HG02623 (cell line): ENCODE measurements around the gene MAPK7.

Experiments used
- ATAC-seq: cut with Tn5 transposase; IDR thresholded peaks from one replicate; pipeline ENCODE4 v1.9.1; 2021; ENCODE audit warnings: moderate library complexity; ENCODE audit not compliant: unreplicated experiment

Gene MAPK7

DNA sequence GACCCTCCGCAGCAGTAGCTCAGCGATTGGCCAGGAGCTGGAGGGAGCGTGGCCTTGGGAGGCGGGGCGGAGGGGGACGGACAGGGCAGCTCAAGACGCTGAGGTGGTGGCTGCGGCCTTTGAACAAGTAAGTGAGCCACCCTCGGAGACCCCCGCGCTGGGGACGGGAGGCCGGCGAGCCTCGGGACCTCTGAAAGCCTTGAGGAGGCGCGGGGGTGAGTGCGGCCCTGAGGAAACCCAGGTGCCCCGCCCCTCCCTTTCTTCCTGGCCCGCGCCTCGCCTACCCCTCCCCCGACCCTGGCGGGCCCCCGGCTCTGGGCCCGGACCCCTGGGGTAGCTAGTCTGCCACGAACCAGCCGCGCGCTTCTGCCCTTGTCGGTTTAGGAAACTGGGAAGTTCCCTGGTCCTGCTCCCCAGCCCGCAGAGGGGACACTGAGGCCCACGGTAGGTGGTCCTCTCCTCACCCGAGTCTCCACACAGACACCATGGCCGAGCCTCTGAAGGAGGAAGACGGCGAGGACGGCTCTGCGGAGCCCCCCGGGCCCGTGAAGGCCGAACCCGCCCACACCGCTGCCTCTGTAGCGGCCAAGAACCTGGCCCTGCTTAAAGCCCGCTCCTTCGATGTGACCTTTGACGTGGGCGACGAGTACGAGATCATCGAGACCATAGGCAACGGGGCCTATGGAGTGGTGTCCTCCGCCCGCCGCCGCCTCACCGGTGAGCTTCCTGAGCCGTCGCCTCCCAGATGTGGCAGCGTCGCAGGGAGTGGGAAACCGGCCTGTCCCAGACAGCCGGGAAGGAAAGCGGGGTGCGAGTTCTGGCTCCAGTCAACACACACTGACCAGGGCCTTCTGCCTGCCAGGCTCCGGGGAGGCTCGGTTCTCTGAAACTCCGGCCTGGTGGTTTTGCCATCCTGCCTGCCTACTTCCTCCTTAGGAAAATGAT lies at the start of gene MAPK7:
MAPK7 (plus strand) TSS at position 83 of the 945 bp plus-strand sequence; CDS start at position 486, 403 bp downstream.
- peak; percentile 9 for ATAC-seq

DNA sequence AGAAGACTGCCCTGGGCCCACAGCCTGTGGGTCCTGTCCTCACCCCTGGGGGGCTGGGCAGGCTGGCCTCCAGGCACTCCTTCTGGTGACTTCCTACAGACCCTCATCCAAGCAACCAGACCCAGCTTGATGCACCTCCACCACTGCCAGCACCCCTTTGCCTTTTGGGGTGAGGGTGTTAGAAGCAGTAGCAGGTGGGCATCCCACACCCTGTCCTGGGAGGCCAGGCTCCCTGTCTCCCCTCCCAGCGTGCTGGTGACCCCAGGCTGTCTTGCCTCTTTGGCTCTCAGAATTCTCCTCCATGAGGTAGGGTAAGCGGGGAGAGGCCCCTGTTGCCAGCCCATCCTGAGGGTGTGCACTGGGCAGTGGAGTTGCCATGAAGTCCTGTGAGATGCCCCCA lies 49.2 kb upstream of the MAPK7 start:
- no peak for ATAC-seq

DNA sequence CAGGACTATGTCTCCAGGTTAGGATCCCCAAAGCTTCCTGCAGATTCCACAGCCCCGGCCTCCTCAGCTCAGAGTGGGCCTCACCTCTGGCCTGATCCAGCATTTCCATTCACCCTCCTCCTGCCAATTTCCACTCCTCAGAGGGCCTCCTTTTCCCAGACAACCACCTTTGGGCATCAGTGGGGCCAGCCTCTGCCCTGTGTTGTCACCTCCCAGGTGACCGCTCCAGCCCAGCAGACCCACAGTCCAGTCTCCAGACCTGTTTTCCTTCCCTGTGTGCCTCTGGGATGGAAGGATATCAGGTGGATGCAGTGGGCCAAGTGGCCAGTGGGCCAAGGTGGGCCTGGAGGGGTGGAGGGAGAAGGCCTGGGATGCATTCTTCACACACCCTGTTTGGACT lies 48.5 kb upstream of the MAPK7 start:
- no peak for ATAC-seq

DNA sequence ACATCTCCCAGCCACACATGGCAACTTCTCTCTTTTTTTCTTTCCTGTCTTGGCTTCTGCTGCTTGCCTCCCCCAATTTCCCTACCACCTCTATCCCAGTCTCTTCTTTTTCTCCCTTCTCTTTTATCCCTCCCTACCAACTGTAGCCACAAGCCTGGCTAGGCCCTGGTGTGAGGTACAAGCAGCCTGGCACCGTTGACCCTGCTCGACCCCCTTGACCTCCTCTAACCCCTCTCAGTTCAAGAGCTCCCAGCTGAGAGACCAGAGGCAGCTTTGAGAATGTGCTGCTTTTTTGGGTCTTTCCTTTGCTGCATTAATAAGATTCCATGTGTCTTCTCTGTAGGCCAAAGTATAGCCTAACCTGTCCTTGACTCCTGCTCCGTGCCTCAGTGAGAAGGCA lies 48.0 kb upstream of the MAPK7 start:
- no peak for ATAC-seq

GRCh38 chr17:19331134-19331533 lies 47.2 kb upstream of the MAPK7 start:
- no peak for ATAC-seq

DNA sequence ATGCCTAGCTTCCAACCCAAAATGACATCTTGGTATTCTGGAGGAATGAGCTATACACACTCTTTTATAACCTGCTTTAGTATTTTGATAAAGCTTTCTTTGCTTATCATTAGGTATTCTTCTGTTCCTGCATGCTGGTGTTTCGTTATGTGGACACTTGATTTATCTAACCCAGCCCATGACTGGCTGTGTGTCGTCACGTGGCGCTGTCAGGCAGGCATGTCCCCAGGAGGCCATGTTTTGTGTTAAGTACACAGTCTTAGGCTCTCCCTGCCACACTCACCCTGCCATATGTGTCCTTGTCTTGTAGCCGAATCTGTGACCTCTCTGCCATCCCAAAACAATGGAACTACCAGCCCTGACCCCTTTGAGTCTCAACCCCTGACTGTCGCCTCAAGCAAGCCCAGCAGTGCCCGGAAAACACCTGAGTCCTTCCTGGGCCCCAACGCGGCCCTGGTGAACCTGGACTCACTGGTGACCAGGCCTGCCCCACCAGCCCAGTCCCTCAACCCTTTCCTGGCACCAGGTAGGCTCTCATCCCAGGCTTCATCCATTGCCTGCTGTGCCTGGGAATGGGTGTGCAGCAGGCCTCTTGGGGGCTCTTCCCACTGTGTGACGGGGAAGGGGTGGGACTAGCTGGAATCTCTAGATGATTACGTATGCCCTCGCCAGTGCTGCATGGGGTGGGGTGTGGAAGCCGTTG lies 46.6 kb upstream of the MAPK7 start:
- ATAC-seq: no peak

GRCh38 chr17:19332371-19333131 lies 45.7 kb upstream of the MAPK7 start:
- no peak for ATAC-seq

DNA sequence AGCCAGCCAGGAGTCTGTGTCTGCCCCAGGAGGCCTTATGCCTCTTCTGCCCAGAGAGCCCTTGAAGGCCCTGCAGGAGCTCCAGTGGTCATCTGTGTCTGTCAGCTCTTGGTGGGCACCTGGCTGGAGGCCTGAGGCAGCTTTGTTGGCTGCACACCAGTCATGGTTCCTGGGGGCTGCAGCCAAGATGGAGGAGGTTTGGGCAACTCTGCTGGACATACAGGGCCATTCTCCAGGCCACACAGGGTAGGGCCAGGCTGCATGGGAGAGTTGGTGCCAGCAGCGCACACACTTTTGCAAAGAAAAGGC lies 45.2 kb upstream of the MAPK7 start:
- ATAC-seq: no peak

DNA sequence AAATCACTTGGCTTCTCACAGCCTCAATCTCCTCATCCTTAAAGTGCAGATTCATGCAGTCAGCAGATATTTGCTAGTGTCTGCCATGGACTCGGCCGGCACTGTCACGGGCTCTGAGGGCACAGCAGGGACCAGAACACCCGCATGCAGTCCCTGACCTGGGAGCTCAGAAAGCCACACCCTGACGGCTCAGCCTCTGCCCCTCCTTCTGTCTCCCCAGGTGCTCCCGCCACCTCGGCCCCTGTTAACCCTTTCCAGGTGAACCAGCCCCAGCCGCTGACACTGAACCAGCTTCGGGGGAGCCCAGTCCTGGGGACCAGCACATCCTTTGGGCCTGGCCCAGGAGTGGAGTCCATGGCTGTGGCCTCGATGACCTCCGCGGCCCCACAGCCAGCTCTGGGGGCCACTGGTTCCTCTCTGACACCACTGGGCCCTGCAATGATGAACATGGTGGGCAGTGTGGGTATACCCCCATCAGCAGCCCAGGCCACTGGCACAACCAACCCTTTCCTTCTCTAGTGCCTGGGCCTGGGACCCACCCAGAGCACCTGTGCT lies 44.5 kb upstream of the MAPK7 start:
- no peak for ATAC-seq

DNA sequence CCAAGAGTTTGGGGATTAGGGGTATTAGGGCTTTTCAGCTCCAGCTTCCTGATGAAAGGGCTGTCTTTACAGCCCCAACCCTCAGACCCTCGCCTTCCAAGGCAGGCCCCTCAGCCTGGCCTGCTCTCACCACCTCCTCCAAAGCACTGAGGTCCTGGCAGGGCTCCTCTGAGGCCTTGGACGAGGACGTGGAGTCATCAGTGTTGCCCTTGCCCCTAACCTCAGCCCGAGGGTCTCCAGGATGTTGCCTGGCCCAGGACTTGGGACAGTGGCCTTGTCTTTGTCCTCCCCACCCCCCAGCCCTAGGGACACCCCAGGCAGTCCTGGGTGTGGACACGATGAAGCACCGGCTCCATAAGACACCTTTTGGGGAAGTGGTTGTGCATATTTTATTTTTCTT lies 44.0 kb upstream of the MAPK7 start:
- ATAC-seq: no peak

DNA sequence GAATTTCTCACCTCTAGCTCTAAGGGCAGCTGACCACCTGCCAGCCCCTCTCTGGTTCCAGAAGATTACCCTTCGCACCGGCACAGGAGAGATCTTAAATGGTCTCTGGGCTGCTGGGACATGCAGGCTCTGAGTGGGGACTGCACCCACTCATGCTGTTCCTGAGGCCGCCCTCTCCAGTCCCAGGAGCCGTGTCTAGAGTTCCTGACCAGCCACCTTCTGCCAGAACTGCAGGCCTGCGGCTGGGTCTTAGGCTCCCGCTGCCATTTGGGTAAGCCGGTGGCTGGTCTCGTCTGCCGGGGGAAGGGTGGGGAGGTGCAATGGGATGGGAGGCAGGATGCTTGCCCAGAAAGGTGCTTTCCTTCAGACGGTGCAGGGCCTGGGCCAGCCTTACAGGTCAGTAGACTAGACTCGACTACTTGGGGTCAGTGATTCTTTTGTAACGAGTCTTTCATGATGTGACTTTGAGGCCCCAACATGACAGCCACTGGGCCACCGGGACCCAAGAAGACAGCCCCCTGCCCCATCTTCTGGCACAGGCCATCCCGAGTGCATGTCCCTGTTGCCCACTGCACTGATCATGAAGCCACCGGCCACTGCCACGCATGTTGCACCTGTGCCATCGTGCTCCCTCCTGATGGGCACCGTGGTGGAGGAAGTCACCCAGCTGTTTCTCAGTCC lies 42.2 kb upstream of the MAPK7 start:
- no peak for ATAC-seq

DNA sequence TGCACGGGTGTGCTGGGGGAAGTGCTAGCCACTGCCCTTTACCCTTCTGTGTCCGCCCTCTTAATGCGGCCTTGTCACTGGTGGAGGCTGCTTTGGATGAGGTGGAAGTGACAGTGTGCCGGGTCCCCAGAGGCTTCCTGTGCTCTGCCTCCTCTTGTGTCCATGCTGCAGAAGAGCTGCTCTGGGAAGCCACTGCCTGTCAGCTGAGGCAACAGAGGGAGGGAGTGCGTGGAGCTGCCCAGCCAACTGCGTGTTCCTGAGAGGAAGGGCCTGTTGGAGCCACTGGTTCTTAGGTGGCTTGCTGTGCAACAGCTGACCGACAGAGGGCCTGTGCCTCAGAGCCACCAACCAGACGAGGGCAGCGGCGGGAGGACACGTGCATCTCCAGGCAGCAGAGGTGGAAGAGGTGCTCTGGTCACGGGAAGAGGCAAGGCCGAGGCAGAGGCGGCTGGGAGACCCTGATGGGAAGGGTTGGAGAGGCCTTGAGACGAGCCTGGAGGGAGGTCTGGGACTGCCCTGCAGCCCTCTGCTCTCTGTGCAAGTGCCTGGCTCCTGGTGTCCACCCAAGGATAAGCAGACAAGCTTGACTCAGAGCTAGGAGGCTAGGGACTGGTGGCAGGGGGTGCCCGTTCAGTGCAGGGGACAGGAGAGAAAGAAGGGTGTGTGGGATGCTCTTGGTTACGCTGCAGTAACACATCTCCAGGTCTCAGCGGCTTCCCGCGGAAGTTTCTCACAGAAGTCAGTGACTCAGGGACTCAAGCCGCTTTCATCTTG lies 41.2 kb upstream of the MAPK7 start:
- ATAC-seq: no peak

DNA sequence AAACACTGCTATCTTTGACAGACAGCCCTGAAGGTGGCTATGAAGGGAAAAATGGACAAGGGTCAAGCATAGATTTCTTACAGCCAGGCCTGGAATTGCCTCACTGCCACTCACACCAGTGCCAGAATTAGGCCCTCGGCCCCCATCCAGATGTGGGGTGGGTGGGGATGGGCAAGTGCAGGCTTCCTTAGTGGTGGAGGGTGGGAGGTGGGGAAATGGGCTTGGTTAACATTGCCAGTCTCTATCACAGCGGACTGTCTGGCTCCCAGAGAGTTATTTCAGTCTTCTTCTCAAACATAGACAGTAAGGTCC lies 40.6 kb upstream of the MAPK7 start:
- no peak for ATAC-seq

- no peak for ATAC-seq
Measured at GRCh38 chr17:19338031-19338990, 40.0 kb upstream of the MAPK7 start.

GRCh38 chr17:19339341-19339815 lies 38.9 kb upstream of the MAPK7 start:
- ATAC-seq: no peak

GRCh38 chr17:19341211-19341631 lies 37.1 kb upstream of the MAPK7 start:
- no peak for ATAC-seq

GRCh38 chr17:19341641-19342610 lies 36.4 kb upstream of the MAPK7 start:
- no peak for ATAC-seq
